Spleen (tissue), 7 donors: Measurements from ENCODE around the gene ZNF792.

Source experiments
- CTCF ChIP-seq, 11 experiments: fragments of 200-600 bp in 7 of 11; fragments of 450-650 bp in 4 of 11; sonication (generic) in 4 of 11; IDR thresholded peaks in 8 of 11; conservative IDR thresholded peaks in 3 of 11; 1 replicate in 7 of 11; 2 replicates in 4 of 11; pipeline versions ENCODE4 v1.4.0 to v1.8.0; 2016 to 2021; ENCODE audit warnings: antibody characterized with exemption in 11 of 11, inconsistent platforms in 4 of 11, mild to moderate bottlenecking in 1 of 11
- POLR2A ChIP-seq, 3 donors: fragments of 450-650 bp; IDR thresholded peaks; one replicate each; pipeline ENCODE4 v1.5.1; 2017; ENCODE audit warnings: antibody characterized with exemption in 3 of 3, mild to moderate bottlenecking in 1 of 3
- donor health status: DM: no; HTN: no; CAD: no; lungs with moderate emphysema.
- donor health status: DM: no; HTN: no; CAD: no.
- donor health status: DM: no; HTN: no; CAD: no.

- no peak for TF ChIP-seq POLR2A (IDR thresholded peaks at IDR 0.05)
- TF ChIP-seq CTCF (IDR thresholded peaks at IDR 0.05 in 8 of 11, conservative IDR thresholded peaks at IDR 0.05 in 3 of 11): peak in 1 of 11 experiments; percentile 7
These were observed 36.8 kb upstream of the ZNF792 start for GRCh38 chr19:35000647-35001501.
